PC-9 (cell line): ENCODE results near the gene OPN4. TPM values are rescaled to one million over a fixed set of nuclear protein-coding genes. Genes with fewer than 3 reads are reported as not detected.

Source experiments
- BruUV-seq: library from RNA; stranded (reverse); fragments of 400-500 nt; replicated peaks from 2 replicates; lab custom pipeline; 2021; lab: Mats Ljungman, UMichigan
- CTCF ChIA-PET: fragments of 300-600 bp; sonication (Branson Sonifier 250); formaldehyde crosslinking; loops from one replicate; lab custom pipeline; 2022; ENCODE audit warnings: antibody characterized with exemption; lab: Charles Lee
- POLR2A ChIA-PET: fragments of 300-600 bp; sonication (Branson Sonifier 250); formaldehyde crosslinking; loops from one replicate; lab custom pipeline; 2022; ENCODE audit warnings: antibody characterized with exemption; ENCODE audit not compliant: unreplicated experiment; lab: Charles Lee
- DNase-seq, 2 experiments: peaks; one replicate each; pipeline versions ENCODE4 v3.0.0 to v3.0.0-alpha.2; 2015 to 2022; ENCODE audit warnings: mixed read lengths in 1 of 2
- H2AFZ ChIP-seq: fragments of 200-600 bp; sonication (generic); 2 replicates; pipeline ENCODE4 v1.8.1; 2017; ENCODE audit warnings: antibody characterized with exemption
- H3F3A ChIP-seq: fragments of 200-600 bp; sonication (generic); 2 replicates; pipeline ENCODE4 v1.8.1; 2017; ENCODE audit warnings: antibody characterized with exemption, mild to moderate bottlenecking, low read depth; ENCODE audit not compliant: insufficient read depth
- H3K27ac ChIP-seq: fragments of 200-600 bp; sonication (generic); 2 replicates; pipeline ENCODE4 v1.6.1; 2016; ENCODE audit warnings: mixed run types
- H3K27me3 ChIP-seq: fragments of 200-600 bp; sonication (generic); 2 replicates; pipeline ENCODE4 v1.6.1; 2016; ENCODE audit warnings: low read depth, mixed run types; ENCODE audit not compliant: insufficient read depth
- H3K36me3 ChIP-seq: fragments of 200-600 bp; sonication (generic); 2 replicates; pipeline ENCODE4 v1.6.1; 2016; ENCODE audit warnings: low read depth, mixed run types
- H3K4me1 ChIP-seq: fragments of 200-600 bp; sonication (generic); replicated peaks from 2 replicates; pipeline ENCODE4 v1.6.1; 2016; ENCODE audit warnings: mixed run types; ENCODE audit not compliant: insufficient read depth
- H3K4me2 ChIP-seq: fragments of 200-600 bp; sonication (generic); 2 replicates; pipeline ENCODE4 v1.6.1; 2017; ENCODE audit warnings: mixed run types
- H3K4me3 ChIP-seq: fragments of 200-600 bp; sonication (generic); 2 replicates; pipeline ENCODE4 v1.6.1; 2016; ENCODE audit warnings: mixed run types
- H3K79me2 ChIP-seq: fragments of 200-600 bp; sonication (generic); 2 replicates; pipeline ENCODE4 v1.6.1; 2017; ENCODE audit warnings: low read depth, mixed run types
- H3K9me2 ChIP-seq: fragments of 200-600 bp; sonication (generic); 2 replicates; pipeline ENCODE4 v1.8.1; 2017; ENCODE audit warnings: mild to moderate bottlenecking; ENCODE audit not compliant: insufficient read depth
- H3K9me3 ChIP-seq: fragments of 200-600 bp; sonication (generic); 2 replicates; pipeline ENCODE4 v1.8.1; 2016; ENCODE audit warnings: low read depth; ENCODE audit not compliant: insufficient read depth
- H4K20me1 ChIP-seq: fragments of 200-600 bp; sonication (generic); 2 replicates; pipeline ENCODE4 v1.8.1; 2017; ENCODE audit not compliant: insufficient read depth
- EZH2 ChIP-seq: fragments of 200-600 bp; sonication (generic); IDR thresholded peaks from 2 replicates; pipeline ENCODE4 v1.8.0; 2017; ENCODE audit warnings: antibody characterized with exemption, low read depth
- intact Hi-C: fragments of 100-400 bp; cut with micrococcal nuclease; formaldehyde crosslinking; loops from one replicate; pipeline ENCODE4 v1.10.0; 2022; ENCODE audit not compliant: unreplicated experiment
- total RNA-seq: library from RNA; stranded (reverse); gene quantifications from 2 replicates; pipeline ENCODE4 v1.2.3, GENCODE V29; 2021
- TF ChIP-seq, protein P1 (sequence below): fragments of 200-600 bp; sonication (generic); conservative IDR thresholded peaks from 2 replicates; pipeline ENCODE4 v1.6.1; 2017; ENCODE audit warnings: mixed run types, antibody characterized with exemption, mild to moderate bottlenecking, moderate library complexity

Gene OPN4
- total RNA-seq, 1 experiment from 2014 or later: 0.15 TPM

DNA sequence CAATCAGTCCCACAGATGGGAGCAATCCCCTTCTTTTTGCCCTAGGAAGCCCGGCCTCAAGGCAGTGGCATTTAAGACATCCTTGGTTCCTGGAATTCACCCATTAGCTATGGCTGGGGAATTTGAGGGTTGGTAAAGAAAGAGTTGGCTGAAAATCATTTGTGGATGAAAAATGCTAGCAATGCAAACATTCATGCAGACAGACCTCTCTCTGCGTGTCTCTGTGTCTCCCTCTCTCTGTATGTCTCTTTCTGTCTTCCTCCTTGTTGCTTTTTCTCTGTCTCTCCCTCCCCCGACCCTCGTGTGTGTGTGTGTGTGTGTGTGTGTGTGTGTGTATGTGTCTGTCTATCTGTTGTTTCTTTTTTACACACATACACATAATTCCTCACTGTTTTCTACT lies 33.4 kb downstream of the OPN4 start:
- Histone ChIP-seq H3F3A (no peaks in the 10 kb centered on the region), H3K36me3 (no peaks in the 10 kb centered on the region), H3K4me3 (no peak overlapping the region), H3K4me1 (no peaks in the 10 kb centered on the region; the same call in 1 of the 2 replicates), H3K27ac (no peak overlapping the region), H3K9me3 (no peaks in the 10 kb centered on the region), H3K79me2 (no peaks in the 10 kb centered on the region), H3K4me2 (no peak overlapping the region), H3K27me3 (no peaks in the 10 kb centered on the region), H2AFZ (no peak overlapping the region), H4K20me1 (no peaks in the 10 kb centered on the region), H3K9me2 (no peaks in the 10 kb centered on the region)
- CTCF ChIA-PET: no interaction called here
- no peak for DNase-seq
- POLR2A ChIA-PET: no interaction called here
- TF ChIP-seq, protein P1, sequence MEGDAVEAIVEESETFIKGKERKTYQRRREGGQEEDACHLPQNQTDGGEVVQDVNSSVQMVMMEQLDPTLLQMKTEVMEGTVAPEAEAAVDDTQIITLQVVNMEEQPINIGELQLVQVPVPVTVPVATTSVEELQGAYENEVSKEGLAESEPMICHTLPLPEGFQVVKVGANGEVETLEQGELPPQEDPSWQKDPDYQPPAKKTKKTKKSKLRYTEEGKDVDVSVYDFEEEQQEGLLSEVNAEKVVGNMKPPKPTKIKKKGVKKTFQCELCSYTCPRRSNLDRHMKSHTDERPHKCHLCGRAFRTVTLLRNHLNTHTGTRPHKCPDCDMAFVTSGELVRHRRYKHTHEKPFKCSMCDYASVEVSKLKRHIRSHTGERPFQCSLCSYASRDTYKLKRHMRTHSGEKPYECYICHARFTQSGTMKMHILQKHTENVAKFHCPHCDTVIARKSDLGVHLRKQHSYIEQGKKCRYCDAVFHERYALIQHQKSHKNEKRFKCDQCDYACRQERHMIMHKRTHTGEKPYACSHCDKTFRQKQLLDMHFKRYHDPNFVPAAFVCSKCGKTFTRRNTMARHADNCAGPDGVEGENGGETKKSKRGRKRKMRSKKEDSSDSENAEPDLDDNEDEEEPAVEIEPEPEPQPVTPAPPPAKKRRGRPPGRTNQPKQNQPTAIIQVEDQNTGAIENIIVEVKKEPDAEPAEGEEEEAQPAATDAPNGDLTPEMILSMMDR: no peak
- TF ChIP-seq EZH2: no peak
- intact Hi-C loops: loop anchor here (2.0 kb wide), 1 partner anchor 251 kb away; no protein-coding TSS in a partner anchor
- BruUV-seq: no TSS peak

DNA sequence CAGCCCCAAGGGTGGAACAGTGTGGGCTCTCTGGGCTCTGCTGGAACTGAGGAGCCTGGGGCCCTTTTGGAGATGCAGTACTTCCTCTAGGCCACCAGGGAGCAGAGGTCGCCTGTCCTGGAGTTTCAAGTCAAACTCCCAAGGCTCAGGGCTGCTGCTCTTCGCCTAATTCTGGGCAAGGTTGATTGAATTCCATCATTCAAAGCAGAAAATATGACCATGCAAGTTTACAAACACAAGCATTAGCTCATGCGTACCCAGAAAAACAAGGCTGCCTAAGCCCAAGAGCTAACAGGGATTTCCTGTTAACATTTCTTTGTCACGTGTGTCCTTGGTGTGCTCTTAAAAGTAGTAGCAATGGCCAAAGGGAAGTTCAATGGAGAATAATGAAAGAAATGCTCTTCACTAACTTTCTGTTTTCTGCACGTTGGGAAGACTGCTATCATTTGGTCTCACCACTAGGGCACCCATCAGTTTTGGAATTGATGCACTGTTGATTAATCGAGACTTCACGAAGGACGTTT lies 34.1 kb downstream of the OPN4 start:
- no peak overlapping the region for H3K4me2 ChIP-seq
- ChIA-PET CTCF (no interaction called here), POLR2A (no interaction called here)
- BruUV-seq: no TSS peak
- H3F3A ChIP-seq: no peaks in the 10 kb centered on the region
- intact Hi-C loops: loop anchor here (2.0 kb wide), 1 partner anchor 250 kb away; no protein-coding TSS in a partner anchor
- DNase-seq: peak in 1 of 2 experiments; percentile 38
- H3K4me1 ChIP-seq: no peaks in the 10 kb centered on the region; the same call in 1 of the 2 replicates
- H3K27me3 ChIP-seq: no peaks in the 10 kb centered on the region
- no peak for TF ChIP-seq EZH2
- TF ChIP-seq, protein P1: peak; percentile 77
- H3K9me2 ChIP-seq: no peaks in the 10 kb centered on the region
- H3K79me2 ChIP-seq: no peaks in the 10 kb centered on the region
- H4K20me1 ChIP-seq: no peaks in the 10 kb centered on the region
- H3K9me3 ChIP-seq: no peaks in the 10 kb centered on the region
- no peak overlapping the region for H3K4me3 ChIP-seq
- no peak overlapping the region for H3K27ac ChIP-seq
- H3K36me3 ChIP-seq: no peaks in the 10 kb centered on the region
- H2AFZ ChIP-seq: no peak overlapping the region

DNA sequence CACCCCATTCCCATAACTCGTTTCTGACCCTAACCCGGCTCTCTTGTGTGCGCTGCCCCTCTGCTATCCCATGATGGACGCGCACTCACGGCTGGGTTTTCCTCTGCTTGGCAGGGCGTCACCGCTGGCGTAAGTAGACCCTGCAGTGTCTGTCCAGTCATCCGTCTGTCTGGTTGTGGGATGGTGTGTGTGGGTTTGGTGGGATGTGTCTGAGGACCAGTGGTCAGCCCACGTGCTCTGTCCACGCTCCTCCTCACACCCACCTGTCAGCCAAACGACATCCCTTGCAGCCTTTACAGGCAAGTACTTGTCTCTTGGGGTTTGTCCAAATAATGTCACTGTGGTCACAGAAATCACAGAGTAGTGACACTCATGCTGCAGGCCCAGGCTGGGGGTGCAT lies 34.8 kb downstream of the OPN4 start:
- Histone ChIP-seq H3F3A (no peaks in the 10 kb centered on the region), H3K4me3 (no peak overlapping the region), H3K9me3 (no peaks in the 10 kb centered on the region), H3K4me1 (no peaks in the 10 kb centered on the region; the same call in 1 of the 2 replicates), H4K20me1 (no peaks in the 10 kb centered on the region), H3K36me3 (no peaks in the 10 kb centered on the region), H3K27me3 (no peaks in the 10 kb centered on the region), H3K27ac (no peak overlapping the region), H3K4me2 (no peak overlapping the region), H3K79me2 (no peaks in the 10 kb centered on the region), H2AFZ (no peak overlapping the region), H3K9me2 (no peaks in the 10 kb centered on the region)
- POLR2A ChIA-PET: no interaction called here
- TF ChIP-seq, protein P1: no peak
- no peak for TF ChIP-seq EZH2
- no peak for DNase-seq
- intact Hi-C loops: loop anchor here (2.0 kb wide), 1 partner anchor 250 kb away; no protein-coding TSS in a partner anchor
- CTCF ChIA-PET: no interaction called here
- no TSS peak for BruUV-seq
